Superior temporal gyrus (tissue), 1 donor: ENCODE data around the gene GSTO2.
A peak's percentile ranks its signal among the peaks of the same experiment; 100 is the strongest.
"Not testable (repeated sequence)": the region's sequence is repeated elsewhere in the genome, so short reads cannot be mapped to it uniquely, and the experiment has no call there.

Experiments
- DNase-seq: peaks from one replicate; pipeline ENCODE4 v3.0.0-alpha.2; 2016; ENCODE audit errors: extremely low spot score

GSTO2 gene

DNA sequence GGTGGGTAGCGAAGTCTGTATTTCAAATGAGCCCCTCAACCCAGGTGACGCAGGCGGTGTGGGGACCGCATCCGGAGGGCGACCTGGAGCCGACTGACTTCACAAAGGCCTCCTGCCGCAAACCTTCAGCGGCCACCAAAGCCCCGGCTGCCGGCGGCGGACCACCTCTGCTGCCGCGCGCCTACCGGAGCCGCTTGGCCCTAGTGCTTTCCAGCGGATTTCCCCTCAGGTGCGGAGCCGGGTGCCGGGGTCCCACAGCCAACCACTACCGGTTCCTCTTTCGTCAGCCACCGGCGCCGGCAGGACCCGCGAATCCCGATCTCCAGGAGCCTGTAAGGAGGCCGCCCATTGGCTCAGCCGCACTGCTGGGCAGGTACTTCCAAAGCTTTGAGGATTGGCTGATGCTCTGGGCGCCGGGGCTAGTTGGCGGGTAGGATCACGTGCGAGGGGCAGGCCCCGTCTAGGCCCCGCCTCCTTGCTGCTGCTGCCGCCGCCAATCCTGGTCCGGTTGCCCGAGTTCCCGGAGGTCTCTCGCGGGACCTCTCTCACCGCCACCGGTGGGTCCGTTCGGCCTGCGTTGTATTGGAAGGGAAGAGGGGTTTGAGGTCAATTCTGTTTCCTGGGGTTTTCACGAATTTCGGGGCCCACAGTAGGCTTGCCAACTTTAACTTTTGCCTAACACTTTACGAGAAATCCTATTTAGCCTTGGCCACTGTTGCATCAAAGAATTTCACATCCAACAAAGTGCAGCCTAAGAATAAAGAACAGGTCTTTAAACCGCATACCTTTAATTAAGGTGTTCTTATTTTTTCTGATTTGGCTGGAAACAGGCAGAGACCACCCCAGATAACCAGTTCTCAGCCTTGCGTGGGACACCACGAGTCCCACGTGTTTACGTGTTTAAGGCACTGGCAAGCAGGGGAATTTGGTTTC, at the start of gene GSTO2:
TSS of gene GSTO2 (plus strand) at position 472 of the 933 bp plus-strand sequence. CDS start 5,732 bp downstream, outside the sequence.
- peak; percentile 98 for DNase-seq

DNA sequence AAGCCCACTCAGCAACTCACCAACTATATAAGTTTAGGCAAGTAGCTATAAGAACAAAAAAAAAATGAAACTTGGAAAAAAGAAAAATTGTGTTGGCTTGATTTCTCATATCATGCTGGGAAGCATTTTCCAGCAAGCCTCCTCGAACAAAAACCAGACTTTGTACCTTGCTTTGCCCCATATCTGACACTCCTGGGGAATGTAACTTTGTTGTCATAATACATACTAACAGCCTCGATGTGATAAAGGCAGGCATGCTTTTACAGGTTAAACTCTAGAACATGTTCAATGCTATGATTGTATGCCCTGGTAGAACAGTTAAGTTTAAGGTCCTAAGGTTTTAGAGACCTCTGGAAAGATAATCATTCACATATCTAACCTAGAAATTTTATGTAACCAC, 48.5 kb upstream of the GSTO2 start:
- no peak for DNase-seq

DNA sequence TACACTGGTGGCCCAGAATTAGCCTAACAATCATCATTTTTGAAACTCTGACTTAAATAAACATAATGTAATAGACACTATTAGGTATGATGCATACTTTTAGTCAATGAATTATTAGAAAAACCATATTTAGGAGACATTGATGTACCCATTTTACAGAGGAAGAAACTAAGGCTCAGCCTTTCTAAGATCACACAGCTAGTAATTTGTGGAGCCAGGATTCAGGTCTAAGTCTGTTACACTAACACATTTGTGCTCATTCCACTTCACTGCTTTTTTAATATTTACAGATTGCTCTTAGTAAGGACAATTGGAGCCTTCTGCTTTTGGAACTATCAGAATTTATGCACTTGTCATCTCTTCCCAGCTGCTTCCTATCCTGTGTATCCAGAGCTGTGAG, 45.7 kb upstream of the GSTO2 start:
- DNase-seq: no peak

GRCh38 chr10:104230490-104230889, 38.5 kb upstream of the GSTO2 start:
- DNase-seq: no peak

DNA sequence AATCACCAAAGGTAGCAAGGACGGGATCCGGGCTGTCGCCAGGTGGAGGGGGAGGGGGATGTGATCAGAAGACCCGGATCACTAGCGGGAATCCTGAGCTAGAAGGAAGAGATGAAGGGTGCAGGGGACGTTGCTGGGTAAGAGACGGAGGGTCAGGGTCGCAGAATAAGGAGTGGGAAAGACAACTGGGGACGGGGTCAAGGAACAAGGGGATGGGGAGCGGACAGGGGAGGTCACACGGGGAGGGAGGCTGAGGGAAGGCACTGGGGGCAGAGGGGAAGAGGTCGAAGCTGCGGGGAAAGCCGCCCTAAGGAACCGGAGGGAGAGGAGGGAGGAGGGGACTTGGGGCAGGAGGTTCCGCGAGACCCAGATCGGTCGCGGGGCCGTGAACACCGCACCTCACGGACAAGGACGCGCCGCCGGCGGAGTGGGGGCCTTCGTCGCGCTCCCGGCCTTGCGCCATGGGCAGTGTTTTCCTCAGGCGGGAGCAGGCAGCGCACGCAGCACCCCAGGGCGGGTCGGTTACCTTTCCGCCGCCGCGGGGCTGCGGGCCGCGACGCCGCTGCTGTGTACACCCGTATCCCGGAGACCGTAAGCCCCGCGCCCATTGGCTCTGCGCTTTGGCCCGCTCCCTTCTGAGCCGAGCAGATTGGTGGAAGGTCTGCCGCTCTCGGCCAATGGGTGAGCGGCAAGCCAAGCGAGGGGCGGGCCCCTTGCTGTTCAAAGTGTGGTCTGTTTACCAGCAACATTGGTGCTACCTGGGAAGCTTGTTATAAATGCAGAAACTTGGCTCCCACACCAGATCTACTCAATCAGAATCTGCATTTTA, 37.0 kb upstream of the GSTO2 start, which contains the start of gene CFAP43:
TSS of gene CFAP43 (minus strand) at position 581 of the 829 bp plus-strand sequence. CDS start at position 463, 118 bp downstream.
- peak; percentile 98 for DNase-seq

DNA sequence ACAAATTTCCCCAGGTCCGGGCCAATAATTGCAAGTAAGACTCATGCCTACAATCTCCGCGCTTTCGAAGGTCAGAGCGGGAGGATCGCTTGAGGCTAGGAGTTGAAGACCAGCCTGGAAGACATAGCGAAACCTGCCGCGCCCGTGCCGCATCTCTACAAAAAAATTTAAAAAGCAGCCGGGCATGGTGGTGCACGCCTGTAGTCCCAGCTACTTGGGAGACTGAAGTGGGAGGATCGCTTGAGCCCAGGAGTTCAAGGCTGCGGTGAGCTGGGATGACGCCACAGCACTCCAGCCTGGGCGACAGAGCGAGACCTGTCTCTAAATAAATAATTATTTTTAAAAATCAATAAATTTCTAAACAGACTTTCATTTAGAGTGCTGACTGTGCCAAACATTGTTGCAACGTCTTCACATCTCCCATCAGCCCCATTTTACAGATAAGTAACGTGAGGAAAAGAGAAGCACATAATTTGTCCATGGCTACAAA, 36.3 kb upstream of the GSTO2 start:
- DNase-seq: no peak

DNA sequence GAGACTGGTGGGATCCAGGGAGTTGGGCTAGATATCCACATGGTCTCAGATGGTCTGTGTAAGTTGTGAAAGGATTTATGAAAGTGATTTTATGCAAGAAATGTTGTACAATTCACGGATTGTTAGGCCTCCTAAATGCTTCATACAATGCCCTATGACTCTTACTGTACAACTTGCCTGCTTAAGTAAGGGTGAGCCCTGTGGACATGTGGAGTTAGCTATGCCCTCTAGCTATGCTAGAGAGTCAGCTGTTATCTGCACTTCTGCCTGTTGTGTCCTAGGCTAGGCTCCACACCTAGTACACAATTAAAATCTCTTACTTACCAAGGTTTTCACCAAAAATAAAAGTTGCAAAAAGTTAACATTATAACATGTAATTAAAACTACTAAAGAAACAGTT, 35.2 kb upstream of the GSTO2 start:
- no peak for DNase-seq

DNA sequence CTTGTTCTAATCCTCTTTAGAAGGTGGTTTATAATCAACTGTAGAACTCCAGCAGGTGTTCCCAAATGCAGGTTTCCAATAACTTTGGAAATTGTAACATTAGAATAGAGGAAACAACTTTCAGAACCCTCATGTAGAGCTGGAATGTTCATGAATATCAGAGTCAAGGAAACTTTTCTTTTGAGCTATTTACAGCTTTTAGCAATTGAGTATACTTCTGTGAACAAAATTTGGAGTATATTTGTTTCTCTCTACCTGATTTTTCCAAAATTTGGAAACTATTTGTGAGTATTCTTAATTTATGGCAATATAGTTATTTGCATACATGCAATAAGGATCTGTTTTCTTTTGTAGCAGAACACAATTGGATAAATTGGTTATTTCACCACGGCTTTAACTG, 34.0 kb upstream of the GSTO2 start:
- no peak for DNase-seq

- DNase-seq: no peak
Measured at GRCh38 chr10:104235801-104236200, 33.2 kb upstream of the GSTO2 start.

- DNase-seq: no peak
Measured at GRCh38 chr10:104240078-104240477, 28.9 kb upstream of the GSTO2 start.

DNA sequence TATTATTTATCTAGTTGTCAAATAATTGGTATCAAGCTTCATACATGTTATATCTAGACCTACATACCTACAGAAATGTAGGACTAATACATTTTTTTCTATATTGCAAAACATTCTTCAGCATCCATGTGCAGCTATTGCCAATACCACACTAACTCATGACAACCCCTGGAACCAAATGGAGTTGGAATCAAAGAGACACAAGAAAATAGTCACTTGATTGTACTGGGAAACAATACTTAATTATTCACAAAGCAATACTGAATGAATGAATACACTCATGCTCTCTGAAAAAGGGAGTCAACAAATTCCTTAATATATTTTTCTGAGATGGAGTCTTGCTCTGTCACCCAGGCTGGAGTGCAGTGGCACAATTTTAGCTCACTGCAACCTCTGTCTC, 26.4 kb upstream of the GSTO2 start:
- peak; percentile 85 for DNase-seq

DNA sequence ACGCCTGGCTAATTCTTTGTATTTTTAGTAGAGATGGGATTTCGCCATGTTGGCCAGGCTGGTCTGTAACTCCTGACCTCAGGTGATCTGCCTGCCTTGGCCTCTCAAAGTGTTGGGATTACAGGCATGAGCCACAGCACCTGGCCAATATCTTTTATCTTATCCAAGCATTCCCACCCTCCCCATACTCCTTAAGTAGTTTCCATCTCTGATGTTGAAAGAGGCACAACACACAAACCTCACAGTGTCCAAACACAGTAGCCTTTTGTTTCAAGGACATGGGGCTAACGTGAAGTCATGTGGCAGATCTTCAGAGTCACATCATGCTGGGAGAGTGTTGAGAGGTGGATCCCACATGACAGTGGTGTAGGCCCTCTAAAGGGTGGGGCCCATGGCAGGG, 26.0 kb upstream of the GSTO2 start:
- DNase-seq: peak; percentile 78

- DNase-seq: no peak
Measured at GRCh38 chr10:104243512-104243911, 25.5 kb upstream of the GSTO2 start.

- no peak for DNase-seq
Measured at GRCh38 chr10:104245066-104245632, 23.8 kb upstream of the GSTO2 start.

- no peak for DNase-seq
Measured at GRCh38 chr10:104246976-104247375, 22.0 kb upstream of the GSTO2 start.

- no peak for DNase-seq
Measured at GRCh38 chr10:104247513-104248146, 21.4 kb upstream of the GSTO2 start.

- not testable (repeated sequence) for DNase-seq
Measured at GRCh38 chr10:104248931-104249330, 20.1 kb upstream of the GSTO2 start.

GRCh38 chr10:104250371-104250770, 18.6 kb upstream of the GSTO2 start:
- no peak for DNase-seq

GRCh38 chr10:104251443-104251842, 17.5 kb upstream of the GSTO2 start:
- DNase-seq: no peak

DNA sequence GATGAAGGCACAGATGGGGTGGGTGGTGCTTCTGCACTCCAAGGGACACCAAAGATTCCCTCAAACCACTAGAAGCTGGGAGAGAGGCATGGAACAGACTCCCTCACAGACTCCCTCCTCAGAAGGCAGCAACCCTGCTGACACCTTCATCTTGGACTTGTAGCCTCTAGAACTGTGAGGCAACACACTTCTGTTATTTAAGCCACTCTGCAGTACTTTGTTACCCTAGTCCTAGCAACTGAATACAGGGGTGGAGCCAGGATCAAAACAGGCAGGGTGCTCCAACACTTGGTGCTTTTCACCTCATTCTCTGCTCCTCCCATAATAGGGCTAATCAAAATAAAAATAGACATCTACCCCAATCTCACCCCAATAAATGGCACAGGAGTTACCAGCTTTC, 16.6 kb upstream of the GSTO2 start:
- no peak for DNase-seq

DNA sequence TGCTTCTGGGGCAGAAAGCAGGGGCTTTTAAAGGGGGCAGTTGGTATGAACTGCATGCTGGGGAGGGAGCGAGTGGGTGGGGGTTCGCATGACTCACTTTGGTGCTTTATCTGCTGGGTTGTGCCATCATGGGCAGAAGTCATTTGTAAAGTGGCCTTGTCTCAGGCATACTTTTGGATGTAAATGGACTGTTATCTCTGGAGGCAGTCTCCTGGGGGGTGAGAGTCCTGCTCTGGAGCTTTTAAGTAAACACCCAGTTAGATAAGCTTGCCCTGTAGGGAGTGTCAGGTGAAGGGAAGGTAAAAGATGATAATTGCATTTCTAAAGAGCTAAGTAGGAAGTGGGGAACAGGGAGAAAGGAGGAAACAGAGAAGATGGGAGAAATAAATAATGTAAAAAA, 15.9 kb upstream of the GSTO2 start:
- DNase-seq: no peak
